ENCODE data around the gene FRAT1. TPM values are rescaled to one million over a fixed set of nuclear protein-coding genes. Genes with fewer than 3 reads are reported as not detected.

FRAT1 gene
- total and polyA plus RNA-seq, 2 donors (not counting 3 experiments of a cell fraction or from before 2014, with no cell fraction given) = 2.2 to 3.2 TPM

- Histone ChIP-seq H3K27me3 (ENCODE audit: control insufficient read depth in 2 of 2, insufficient read depth in 2 of 2, low read length in 2 of 2) (no peaks in the 10 kb centered on the region), H3K9ac (replicated peaks; ENCODE audit: extremely low read depth, insufficient read depth, low read length) (no peak overlapping the region), H3K4me2 (ENCODE audit: insufficient read depth, low read length) (no peak overlapping the region), H3K79me2 (ENCODE audit: control insufficient read depth, insufficient read depth, low read length) (peaks cover 24% of the 10 kb centered on the region), H3K9me3 (replicated peaks; ENCODE audit: control insufficient read depth, insufficient read depth, low read length) (no peaks in the 10 kb centered on the region), H2AFZ (ENCODE audit: low read depth, low read length) (no peak overlapping the region), H3K4me3 (replicated peaks in 1 of 3; ENCODE audit: insufficient read depth in 1 of 3, low read depth in 1 of 3, low read length in 3 of 3) (no peak overlapping the region), H3K4me1 (ENCODE audit: control insufficient read depth, extremely low read depth, insufficient read depth, low read length) (peaks cover 11% of the 10 kb centered on the region), H3K27ac (ENCODE audit: insufficient read depth, low read depth, low read length) (no peak overlapping the region), H3K36me3 (ENCODE audit: control insufficient read depth in 2 of 2, extremely low read depth in 1 of 2, insufficient read depth in 2 of 2, low read length in 2 of 2) (peaks cover 0 to 5% of the 10 kb centered on the region in 2 experiments), H4K20me1 (replicated peaks; ENCODE audit: control insufficient read depth, extremely low read depth, insufficient read depth, low read length) (no peaks in the 10 kb centered on the region), H3K9me1 (replicated peaks; ENCODE audit: control insufficient read depth, extremely low read depth, insufficient read depth, low read length) (no peaks in the 10 kb centered on the region)
- TF ChIP-seq GATA2 (IDR thresholded peaks at IDR 0.05; ENCODE audit: insufficient read depth, insufficient read length, low read depth, low read length) (no peak), CTCF (IDR thresholded peaks at IDR 0.05; ENCODE audit: extremely low read depth in 1 of 2, insufficient read depth in 1 of 2, low read depth in 1 of 2, low read length in 2 of 2) (no peak), EZH2 (IDR thresholded peaks at IDR 0.05; ENCODE audit: borderline replicate concordance, low read depth, low read length, severe bottlenecking) (no peak), POLR2A (IDR thresholded peaks at IDR 0.05; ENCODE audit: low read depth, low read length) (no peak), POLR2AphosphoS5 (IDR thresholded peaks at IDR 0.05; ENCODE audit: insufficient read depth, low read depth, low read length) (no peak), JUN (IDR thresholded peaks at IDR 0.05; ENCODE audit: borderline replicate concordance, insufficient read depth, insufficient read length, low read depth) (no peak), FOS (IDR thresholded peaks at IDR 0.05; ENCODE audit: borderline replicate concordance, insufficient read depth, low read length) (no peak), MAX (IDR thresholded peaks at IDR 0.05; ENCODE audit: insufficient read depth, insufficient read length) (no peak), MYC (IDR thresholded peaks at IDR 0.05; ENCODE audit: low read depth, low read length) (no peak)
- no TSS peak for BruUV-seq (replicated peaks)
- intact Hi-C loops (cut with micrococcal nuclease) (no loop called here), dilution Hi-C loops (cut with MboI; ENCODE audit: extremely low pct_ligation_motif_present, low sequenced_read_pairs) (no loop called here)
- no peak for FAIRE-seq
- ChIA-PET CTCF (interaction anchor here (1.1 to 1.4 kb wide), 2 partner anchors 27 to 50 kb away, joined by 3 to 6 read pairs; no protein-coding TSS in a partner anchor), POLR2A (no interaction called here)
- no peak for DNase-seq (ENCODE audit: low read depth, low spot score)
These were observed 9.8 kb downstream of the FRAT1 start for GRCh38 chr10:97328646-97329453.

Measured in endothelial cell of umbilical vein (primary cell).